HepG2 (cell line): Measurements from ENCODE around the gene COL27A1. TPM values are rescaled to one million over a fixed set of nuclear protein-coding genes. Genes with fewer than 3 reads are reported as not detected.

Experiments
- ELF3 ChIP-seq: IDR thresholded peaks from 2 replicates; pipeline ENCODE4 v1.6.1; 2016; ENCODE audit warnings: missing genetic modification reagents, missing compliant biosample characterization
- GLI4 ChIP-seq: sonication (generic); formaldehyde crosslinking; IDR thresholded peaks from 2 replicates; pipeline ENCODE4 v1.5.1; 2020; ENCODE audit warnings: missing genetic modification reagents, mild to moderate bottlenecking, moderate library complexity, borderline replicate concordance
- HNF4G ChIP-seq, 2 experiments: sonication (generic) in 1 of 2; formaldehyde crosslinking in 1 of 2; IDR thresholded peaks; 2 replicates each; pipeline versions ENCODE4 v1.4.0 to v1.6.1; 2011 to 2020; ENCODE audit warnings: borderline replicate concordance in 2 of 2, low read depth in 2 of 2, mild to moderate bottlenecking in 2 of 2, low read length in 1 of 2, missing genetic modification reagents in 1 of 2, moderate library complexity in 1 of 2
- KDM5A ChIP-seq: fragments of 200-600 bp; sonication (generic); IDR thresholded peaks from 2 replicates; pipeline ENCODE4 v1.7.0; 2018; ENCODE audit warnings: antibody characterized with exemption, mild to moderate bottlenecking, low read length, borderline replicate concordance
- KLF11 ChIP-seq: IDR thresholded peaks from 2 replicates; pipeline ENCODE4 v1.6.1; 2016; ENCODE audit warnings: missing compliant biosample characterization
- PATZ1 ChIP-seq: sonication (generic); formaldehyde crosslinking; IDR thresholded peaks from 2 replicates; pipeline ENCODE4 v1.4.0; 2020; ENCODE audit warnings: missing genetic modification reagents
- PHF20 ChIP-seq: sonication (generic); formaldehyde crosslinking; IDR thresholded peaks from 2 replicates; pipeline ENCODE4 v1.5.0; 2020; ENCODE audit warnings: mild to moderate bottlenecking, missing genetic modification reagents
- THAP11 ChIP-seq: IDR thresholded peaks from 2 replicates; pipeline ENCODE4 v1.6.1; 2016; ENCODE audit warnings: missing biosample characterization, missing genetic modification reagents
- ZBTB20 ChIP-seq: sonication (generic); formaldehyde crosslinking; IDR thresholded peaks from 2 replicates; pipeline ENCODE4 v1.8.1; 2023; ENCODE audit warnings: missing genetic modification reagents, low read depth, mild to moderate bottlenecking, borderline replicate concordance
- ZFP1 ChIP-seq: IDR thresholded peaks from 2 replicates; pipeline ENCODE4 v1.6.1; 2016
- ZNF232 ChIP-seq: sonication (generic); formaldehyde crosslinking; IDR thresholded peaks from 2 replicates; pipeline ENCODE4 v1.4.0; 2020; ENCODE audit warnings: missing genetic modification reagents, borderline replicate concordance
- ZNF652 ChIP-seq: IDR thresholded peaks from 2 replicates; pipeline ENCODE4 v1.6.1; 2016; ENCODE audit warnings: low read depth, borderline replicate concordance
- ZNF776 ChIP-seq: sonication (generic); formaldehyde crosslinking; IDR thresholded peaks from 2 replicates; pipeline ENCODE4 v1.4.0; 2020; ENCODE audit warnings: mild to moderate bottlenecking, missing genetic modification reagents
- polyA plus RNA-seq, 8 experiments: library from polyadenylated mRNA; depleted of rRNA in 3 of 8; stranded (reverse) in 7 of 8; unstranded in 1 of 8; fragments of >200 nt; fragmentation: Illumina TruSeq in 4 of 8; extraction: Trizol in 4 of 8; gene quantifications; 2 replicates each; pipeline versions ENCODE4 v1.2.1 to v1.2.3, GENCODE V29; 2011 to 2016; ENCODE audit warnings: low read depth in 4 of 8, missing spikeins in 1 of 8, mixed read lengths in 1 of 8; ENCODE audit not compliant: insufficient read depth in 1 of 8
- total RNA-seq, 5 experiments: library from RNA; depleted of rRNA; stranded (reverse); fragments of >200 nt; fragmentation: Illumina TruSeq; extraction: Trizol; gene quantifications; 2 replicates each; pipeline ENCODE4 v1.2.3, GENCODE V29; 2016; ENCODE audit warnings: low read depth in 1 of 5
- TF ChIP-seq, protein P1 (sequence below): sonication (generic); formaldehyde crosslinking; conservative IDR thresholded peaks from 2 replicates; pipeline ENCODE4 v1.4.0; 2020; ENCODE audit warnings: missing genetic modification reagents
- TF ChIP-seq, protein P2 (sequence below): sonication (generic); formaldehyde crosslinking; IDR thresholded peaks from 2 replicates; pipeline ENCODE4 v1.8.0; 2023; ENCODE audit warnings: mild to moderate bottlenecking, missing genetic modification reagents
- TF ChIP-seq, protein P3 (sequence below): sonication (generic); formaldehyde crosslinking; conservative IDR thresholded peaks from 2 replicates; pipeline ENCODE4 v1.4.0; 2020; ENCODE audit warnings: missing genetic modification reagents
- TF ChIP-seq, protein P4 (sequence below): IDR thresholded peaks from 2 replicates; pipeline ENCODE4 v1.6.1; 2012; ENCODE audit warnings: low read depth, low read length, improper control_type of control experiment
- TF ChIP-seq, protein P5 (sequence below): sonication (generic); IDR thresholded peaks from 2 replicates; pipeline ENCODE4 v1.6.1; 2016; ENCODE audit warnings: low read depth, borderline replicate concordance

COL27A1 gene
- total and polyA plus RNA-seq, 2 of the 13 experiments (the other 11 are each of a cell fraction or from before 2014, with no cell fraction given): 71.3 to 89.1 TPM

DNA sequence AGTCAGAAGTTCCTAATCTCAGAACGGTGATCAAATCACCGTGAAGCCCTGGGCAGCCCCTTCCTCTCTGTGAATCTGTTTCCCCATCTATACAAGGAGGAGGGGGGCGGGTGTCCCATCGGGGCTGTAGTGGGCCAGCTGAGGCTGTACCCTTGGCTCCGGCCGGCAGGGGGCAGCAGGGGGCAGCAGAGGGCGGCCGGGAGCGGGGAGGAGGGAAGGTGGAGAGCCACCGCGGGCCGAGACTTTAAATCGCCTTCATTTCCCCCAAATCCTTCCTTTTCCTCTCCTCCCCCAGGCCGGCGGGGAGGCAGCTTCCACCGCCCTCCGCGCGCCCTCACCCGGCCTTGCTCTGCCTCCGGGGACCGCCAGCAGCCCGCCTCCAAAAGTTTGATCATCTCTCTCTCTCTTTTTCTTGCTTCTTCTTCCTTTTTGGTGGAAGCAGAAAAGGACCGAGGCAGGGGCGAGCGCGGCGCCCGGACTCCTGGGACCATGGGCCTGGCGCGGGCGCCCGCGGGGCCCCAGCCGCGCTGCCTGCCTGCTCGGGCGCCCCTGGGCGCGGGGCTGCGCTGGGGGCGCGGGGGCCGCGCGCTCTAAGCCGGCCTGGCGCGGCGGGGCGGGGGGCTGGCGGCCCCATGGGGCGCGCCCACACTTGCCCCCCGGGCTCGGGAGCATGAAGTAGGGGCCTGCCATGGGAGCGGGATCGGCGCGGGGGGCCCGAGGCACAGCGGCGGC lies at the start of gene COL27A1 (continued):
- TF ChIP-seq, protein P1, sequence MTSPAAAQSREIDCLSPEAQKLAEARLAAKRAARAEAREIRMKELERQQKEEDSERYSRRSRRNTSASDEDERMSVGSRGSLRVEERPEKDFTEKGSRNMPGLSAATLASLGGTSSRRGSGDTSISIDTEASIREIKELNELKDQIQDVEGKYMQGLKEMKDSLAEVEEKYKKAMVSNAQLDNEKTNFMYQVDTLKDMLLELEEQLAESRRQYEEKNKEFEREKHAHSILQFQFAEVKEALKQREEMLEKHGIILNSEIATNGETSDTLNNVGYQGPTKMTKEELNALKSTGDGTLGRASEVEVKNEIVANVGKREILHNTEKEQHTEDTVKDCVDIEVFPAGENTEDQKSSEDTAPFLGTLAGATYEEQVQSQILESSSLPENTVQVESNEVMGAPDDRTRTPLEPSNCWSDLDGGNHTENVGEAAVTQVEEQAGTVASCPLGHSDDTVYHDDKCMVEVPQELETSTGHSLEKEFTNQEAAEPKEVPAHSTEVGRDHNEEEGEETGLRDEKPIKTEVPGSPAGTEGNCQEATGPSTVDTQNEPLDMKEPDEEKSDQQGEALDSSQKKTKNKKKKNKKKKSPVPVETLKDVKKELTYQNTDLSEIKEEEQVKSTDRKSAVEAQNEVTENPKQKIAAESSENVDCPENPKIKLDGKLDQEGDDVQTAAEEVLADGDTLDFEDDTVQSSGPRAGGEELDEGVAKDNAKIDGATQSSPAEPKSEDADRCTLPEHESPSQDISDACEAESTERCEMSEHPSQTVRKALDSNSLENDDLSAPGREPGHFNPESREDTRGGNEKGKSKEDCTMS (CRISPR knock-in tag): no peak
- TF ChIP-seq, protein P2, sequence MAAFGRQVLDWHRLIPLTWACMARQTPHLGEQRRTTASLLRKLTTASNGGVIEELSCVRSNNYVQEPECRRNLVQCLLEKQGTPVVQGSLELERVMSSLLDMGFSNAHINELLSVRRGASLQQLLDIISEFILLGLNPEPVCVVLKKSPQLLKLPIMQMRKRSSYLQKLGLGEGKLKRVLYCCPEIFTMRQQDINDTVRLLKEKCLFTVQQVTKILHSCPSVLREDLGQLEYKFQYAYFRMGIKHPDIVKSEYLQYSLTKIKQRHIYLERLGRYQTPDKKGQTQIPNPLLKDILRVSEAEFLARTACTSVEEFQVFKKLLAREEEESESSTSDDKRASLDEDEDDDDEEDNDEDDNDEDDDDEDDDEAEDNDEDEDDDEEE (CRISPR knock-in tag): no peak
- no peak for TF ChIP-seq PHF20 (CRISPR knock-in tag)
- TF ChIP-seq PATZ1: peak; percentile 91
- TF ChIP-seq ZNF776 (CRISPR knock-in tag): 0 out of 2 replicates have a peak, but pooled peaks have one; percentile 38
- 0 out of 2 replicates have a peak, but pooled peaks have one; percentile 41 for TF ChIP-seq ZFP1
- TF ChIP-seq ZBTB20 (CRISPR knock-in tag): peak; percentile 41; the same call in 1 of the 2 replicates
- 0 out of 2 replicates have a peak, but pooled peaks have one; percentile 20 for TF ChIP-seq THAP11 (CRISPR knock-in tag)
- peak; percentile 65 for TF ChIP-seq ELF3 (CRISPR knock-in tag)
- TF ChIP-seq HNF4G (IDR thresholded peaks at IDR 0.05; ENCODE audit: borderline replicate concordance, low read depth, low read length): peak; percentile 25; the same call in 1 of the 2 replicates
- TF ChIP-seq HNF4G (CRISPR knock-in tag; IDR thresholded peaks at IDR 0.05; ENCODE audit: borderline replicate concordance, low read depth): no peak
- TF ChIP-seq KDM5A: no peak
- TF ChIP-seq ZNF232 (CRISPR knock-in tag): no peak
- TF ChIP-seq KLF11 (CRISPR knock-in tag): no peak
- TF ChIP-seq GLI4: no peak
- TF ChIP-seq, protein P3, sequence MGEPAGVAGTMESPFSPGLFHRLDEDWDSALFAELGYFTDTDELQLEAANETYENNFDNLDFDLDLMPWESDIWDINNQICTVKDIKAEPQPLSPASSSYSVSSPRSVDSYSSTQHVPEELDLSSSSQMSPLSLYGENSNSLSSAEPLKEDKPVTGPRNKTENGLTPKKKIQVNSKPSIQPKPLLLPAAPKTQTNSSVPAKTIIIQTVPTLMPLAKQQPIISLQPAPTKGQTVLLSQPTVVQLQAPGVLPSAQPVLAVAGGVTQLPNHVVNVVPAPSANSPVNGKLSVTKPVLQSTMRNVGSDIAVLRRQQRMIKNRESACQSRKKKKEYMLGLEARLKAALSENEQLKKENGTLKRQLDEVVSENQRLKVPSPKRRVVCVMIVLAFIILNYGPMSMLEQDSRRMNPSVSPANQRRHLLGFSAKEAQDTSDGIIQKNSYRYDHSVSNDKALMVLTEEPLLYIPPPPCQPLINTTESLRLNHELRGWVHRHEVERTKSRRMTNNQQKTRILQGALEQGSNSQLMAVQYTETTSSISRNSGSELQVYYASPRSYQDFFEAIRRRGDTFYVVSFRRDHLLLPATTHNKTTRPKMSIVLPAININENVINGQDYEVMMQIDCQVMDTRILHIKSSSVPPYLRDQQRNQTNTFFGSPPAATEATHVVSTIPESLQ: no peak
- TF ChIP-seq, protein P4, sequence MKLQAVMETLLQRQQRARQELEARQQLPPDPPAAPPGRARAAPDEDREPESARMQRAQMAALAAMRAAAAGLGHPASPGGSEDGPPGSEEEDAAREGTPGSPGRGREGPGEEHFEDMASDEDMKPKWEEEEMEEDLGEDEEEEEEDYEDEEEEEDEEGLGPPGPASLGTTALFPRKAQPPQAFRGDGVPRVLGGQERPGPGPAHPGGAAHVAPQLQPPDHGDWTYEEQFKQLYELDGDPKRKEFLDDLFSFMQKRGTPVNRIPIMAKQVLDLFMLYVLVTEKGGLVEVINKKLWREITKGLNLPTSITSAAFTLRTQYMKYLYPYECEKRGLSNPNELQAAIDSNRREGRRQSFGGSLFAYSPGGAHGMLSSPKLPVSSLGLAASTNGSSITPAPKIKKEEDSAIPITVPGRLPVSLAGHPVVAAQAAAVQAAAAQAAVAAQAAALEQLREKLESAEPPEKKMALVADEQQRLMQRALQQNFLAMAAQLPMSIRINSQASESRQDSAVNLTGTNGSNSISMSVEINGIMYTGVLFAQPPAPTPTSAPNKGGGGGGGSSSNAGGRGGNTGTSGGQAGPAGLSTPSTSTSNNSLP: 0 out of 2 replicates have a peak, but pooled peaks have one; percentile 12
- TF ChIP-seq ZNF652: peak; percentile 56; the same call in 1 of the 2 replicates
- TF ChIP-seq, protein P5, sequence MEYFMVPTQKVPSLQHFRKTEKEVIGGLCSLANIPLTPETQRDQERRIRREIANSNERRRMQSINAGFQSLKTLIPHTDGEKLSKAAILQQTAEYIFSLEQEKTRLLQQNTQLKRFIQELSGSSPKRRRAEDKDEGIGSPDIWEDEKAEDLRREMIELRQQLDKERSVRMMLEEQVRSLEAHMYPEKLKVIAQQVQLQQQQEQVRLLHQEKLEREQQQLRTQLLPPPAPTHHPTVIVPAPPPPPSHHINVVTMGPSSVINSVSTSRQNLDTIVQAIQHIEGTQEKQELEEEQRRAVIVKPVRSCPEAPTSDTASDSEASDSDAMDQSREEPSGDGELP: peak; percentile 84
